Caco-2 (cell line): ENCODE results near the gene CD300H. TPM values are rescaled to one million over a fixed set of nuclear protein-coding genes. Genes with fewer than 3 reads are reported as not detected.

ENCODE experiments used
- BruUV-seq: library from RNA; stranded (reverse); fragments of 400-500 nt; replicated peaks from 2 replicates; lab custom pipeline; 2021; lab: Mats Ljungman, UMichigan
- CTCF ChIA-PET: fragments of 300-600 bp; sonication (Branson Sonifier 250); formaldehyde crosslinking; loops from one replicate; lab custom pipeline; 2022; ENCODE audit warnings: antibody characterized with exemption; lab: Charles Lee
- POLR2A ChIA-PET: fragments of 300-600 bp; sonication (Branson Sonifier 250); formaldehyde crosslinking; loops from one replicate; lab custom pipeline; 2022; ENCODE audit warnings: antibody characterized with exemption; lab: Charles Lee
- DNase-seq, 2 experiments: peaks; one replicate each; pipeline versions ENCODE4 v3.0.0 to v3.0.0-alpha.2; 2020 to 2022
- H3K27me3 ChIP-seq: replicated peaks from 2 replicates; pipeline ENCODE4 v1.6.0; 2011; ENCODE audit warnings: low read length; ENCODE audit not compliant: control insufficient read depth, insufficient read depth
- H3K36me3 ChIP-seq: 2 replicates; pipeline ENCODE4 v1.5.1; 2011; ENCODE audit warnings: low read length; ENCODE audit not compliant: control insufficient read depth, insufficient read depth
- H3K4me1 ChIP-seq: fragments of 250-450 bp; sonication (Bioruptor Pico); 2 replicates; pipeline ENCODE4 v1.5.1; 2020; ENCODE audit warnings: mild to moderate bottlenecking
- H3K4me3 ChIP-seq: 2 replicates; pipeline ENCODE4 v1.5.1; 2011; ENCODE audit warnings: low read depth, mild to moderate bottlenecking, control low read depth, low read length
- H3K9me3 ChIP-seq: fragments of 250-450 bp; sonication (Bioruptor Pico); 2 replicates; pipeline ENCODE4 v1.5.1; 2020; ENCODE audit warnings: mild to moderate bottlenecking, moderate library complexity
- H3K27ac Mint-ChIP-seq: one replicate; pipeline ENCODE4 v1.8.0; 2022; ENCODE audit warnings: mixed read lengths; ENCODE audit not compliant: unreplicated experiment
- H3K27me3 Mint-ChIP-seq: one replicate; pipeline ENCODE4 v1.8.0; 2022; ENCODE audit warnings: mixed read lengths; ENCODE audit not compliant: insufficient read depth, unreplicated experiment
- H3K36me3 Mint-ChIP-seq: one replicate; pipeline ENCODE4 v1.8.0; 2022; ENCODE audit warnings: mild to moderate bottlenecking, mixed read lengths; ENCODE audit not compliant: insufficient read depth, unreplicated experiment
- H3K4me1 Mint-ChIP-seq: one replicate; pipeline ENCODE4 v1.8.0; 2022; ENCODE audit warnings: low read depth, mixed read lengths; ENCODE audit not compliant: unreplicated experiment
- H3K4me3 Mint-ChIP-seq: one replicate; pipeline ENCODE4 v1.8.0; 2022; ENCODE audit warnings: mild to moderate bottlenecking, moderate library complexity, mixed read lengths; ENCODE audit not compliant: unreplicated experiment
- H3K9me3 Mint-ChIP-seq: one replicate; pipeline ENCODE4 v1.8.0; 2022; ENCODE audit warnings: mixed read lengths; ENCODE audit not compliant: unreplicated experiment
- CTCF ChIP-seq, 2 experiments: fragments of 200-600 bp in 1 of 2; IDR thresholded peaks; 1 replicate in 1 of 2; 2 replicates in 1 of 2; pipeline versions ENCODE4 v1.5.1 to v1.8.0; 2011 to 2022; ENCODE audit warnings: antibody characterized with exemption in 1 of 2, control low read depth in 1 of 2, inconsistent platforms in 1 of 2, low read depth in 1 of 2, low read length in 1 of 2, mild to moderate bottlenecking in 1 of 2, moderate library complexity in 1 of 2; ENCODE audit not compliant: insufficient read depth in 1 of 2, severe bottlenecking in 1 of 2, unreplicated experiment in 1 of 2
- intact Hi-C: fragments of 100-400 bp; cut with micrococcal nuclease; formaldehyde crosslinking; loops from one replicate; pipeline ENCODE4 v1.10.0; 2022; ENCODE audit not compliant: unreplicated experiment
- total RNA-seq: library from RNA; stranded (reverse); gene quantifications from 2 replicates; pipeline ENCODE4 v1.2.3, GENCODE V29; 2022

CD300H gene
- total RNA-seq, 1 experiment from 2014 or later: not detected

- DNase-seq: no peak
- no TSS peak for BruUV-seq
- Histone ChIP-seq H3K4me1 (no peaks in the 10 kb centered on the region), H3K27me3 (no peaks in the 10 kb centered on the region), H3K9me3 (no peaks in the 10 kb centered on the region), H3K4me3 (no peak overlapping the region), H3K36me3 (no peaks in the 10 kb centered on the region)
- no peaks in the 10 kb centered on the region for H3K9me3 Mint-ChIP-seq
- H3K4me1 Mint-ChIP-seq: no peaks in the 10 kb centered on the region
- peaks cover 22% of the 10 kb centered on the region for H3K27me3 Mint-ChIP-seq
- intact Hi-C loops: no loop called here
- peaks cover 4% of the 10 kb centered on the region for H3K36me3 Mint-ChIP-seq
- H3K4me3 Mint-ChIP-seq: no peak overlapping the region
- H3K27ac Mint-ChIP-seq: no peak overlapping the region
- no peak for TF ChIP-seq CTCF (IDR thresholded peaks at IDR 0.05; ENCODE audit: insufficient read depth in 1 of 2, low read depth in 1 of 2, low read length in 1 of 2, severe bottlenecking in 1 of 2, unreplicated experiment in 1 of 2)
- CTCF ChIA-PET: no interaction called here
- POLR2A ChIA-PET: no interaction called here
Measured at GRCh38 chr17:74550602-74551001, 16.7 kb downstream of the CD300H start.

GRCh38 chr17:74549343-74549742, 18.0 kb downstream of the CD300H start:
- Histone ChIP-seq H3K4me1 (no peaks in the 10 kb centered on the region), H3K4me3 (no peak overlapping the region), H3K36me3 (no peaks in the 10 kb centered on the region), H3K27me3 (no peaks in the 10 kb centered on the region), H3K9me3 (no peaks in the 10 kb centered on the region)
- CTCF ChIA-PET: no interaction called here
- Mint-ChIP-seq H3K9me3 (no peaks in the 10 kb centered on the region), H3K27me3 (peaks cover 25% of the 10 kb centered on the region), H3K4me3 (no peak overlapping the region), H3K27ac (no peak overlapping the region), H3K36me3 (peaks cover 4% of the 10 kb centered on the region), H3K4me1 (no peaks in the 10 kb centered on the region)
- TF ChIP-seq CTCF (IDR thresholded peaks at IDR 0.05; ENCODE audit: insufficient read depth in 1 of 2, low read depth in 1 of 2, low read length in 1 of 2, severe bottlenecking in 1 of 2, unreplicated experiment in 1 of 2): no peak
- POLR2A ChIA-PET: no interaction called here
- intact Hi-C loops: no loop called here
- no peak for DNase-seq
- no TSS peak for BruUV-seq

GRCh38 chr17:74547736-74548135, 19.6 kb downstream of the CD300H start:
- no peak for DNase-seq
- Histone ChIP-seq H3K4me1 (no peaks in the 10 kb centered on the region), H3K27me3 (no peaks in the 10 kb centered on the region), H3K9me3 (no peaks in the 10 kb centered on the region), H3K4me3 (no peak overlapping the region), H3K36me3 (no peaks in the 10 kb centered on the region)
- Mint-ChIP-seq H3K36me3 (peaks cover 4% of the 10 kb centered on the region), H3K9me3 (no peaks in the 10 kb centered on the region), H3K27ac (no peak overlapping the region), H3K4me1 (no peaks in the 10 kb centered on the region), H3K27me3 (peaks cover 22% of the 10 kb centered on the region), H3K4me3 (no peak overlapping the region)
- BruUV-seq: no TSS peak
- intact Hi-C loops: no loop called here
- CTCF ChIA-PET: no interaction called here
- no peak for TF ChIP-seq CTCF (IDR thresholded peaks at IDR 0.05; ENCODE audit: insufficient read depth in 1 of 2, low read depth in 1 of 2, low read length in 1 of 2, severe bottlenecking in 1 of 2, unreplicated experiment in 1 of 2)
- POLR2A ChIA-PET: no interaction called here
